ENCODE data around the gene EFCAB3. TPM values are rescaled to one million over a fixed set of nuclear protein-coding genes. Genes with fewer than 3 reads are reported as not detected.

EFCAB3 gene
- total RNA-seq, 1 donor from 2014 or later = not detected

GRCh38 chr17:62388856-62389255, 8.5 kb downstream of the EFCAB3 start:
- Mint-ChIP-seq H3K27me3 (ENCODE audit: insufficient read depth, low read depth) (peaks cover 2% of the 10 kb centered on the region), H3K4me3 (no peak overlapping the region), H3K36me3 (no peaks in the 10 kb centered on the region), H3K4me1 (no peaks in the 10 kb centered on the region), H3K9me3 (no peaks in the 10 kb centered on the region), H3K27ac (no peak overlapping the region)
- Histone ChIP-seq H3K4me3 (no peak overlapping the region), H3K27ac (no peak overlapping the region), H3F3A (ENCODE audit: low read depth) (no peaks in the 10 kb centered on the region), H4K20me1 (ENCODE audit: low read depth) (no peaks in the 10 kb centered on the region), H3K4me1 (no peaks in the 10 kb centered on the region), H3K36me3 (no peaks in the 10 kb centered on the region), H3K9me3 (ENCODE audit: low read depth) (no peaks in the 10 kb centered on the region), H3K4me2 (no peak overlapping the region), H2AFZ (replicated peaks) (no peak overlapping the region), H3K9ac (no peak overlapping the region), H3K27me3 (no peaks in the 10 kb centered on the region), H3K79me2 (ENCODE audit: low read depth) (no peaks in the 10 kb centered on the region)
- DNase-seq (ENCODE audit: low spot score) = no peak
- TF ChIP-seq EZH2phosphoT487 (IDR thresholded peaks at IDR 0.05) (no peak), CTCF (IDR thresholded peaks at IDR 0.05) (no peak), EZH2 (IDR thresholded peaks at IDR 0.05) (no peak)

GRCh38 chr17:62392908-62393307, 12.6 kb downstream of the EFCAB3 start:
- Mint-ChIP-seq H3K27me3 (ENCODE audit: insufficient read depth, low read depth) (no peaks in the 10 kb centered on the region), H3K4me3 (no peak overlapping the region), H3K9me3 (no peaks in the 10 kb centered on the region), H3K27ac (no peak overlapping the region), H3K4me1 (no peaks in the 10 kb centered on the region), H3K36me3 (no peaks in the 10 kb centered on the region)
- DNase-seq (ENCODE audit: low spot score) = no peak
- Histone ChIP-seq H3K79me2 (ENCODE audit: low read depth) (no peaks in the 10 kb centered on the region), H4K20me1 (ENCODE audit: low read depth) (no peaks in the 10 kb centered on the region), H2AFZ (replicated peaks) (no peak overlapping the region), H3F3A (ENCODE audit: low read depth) (no peaks in the 10 kb centered on the region), H3K27ac (no peak overlapping the region), H3K4me1 (no peaks in the 10 kb centered on the region), H3K36me3 (no peaks in the 10 kb centered on the region), H3K27me3 (no peaks in the 10 kb centered on the region), H3K4me3 (no peak overlapping the region), H3K4me2 (no peak overlapping the region), H3K9me3 (ENCODE audit: low read depth) (no peaks in the 10 kb centered on the region), H3K9ac (no peak overlapping the region)
- TF ChIP-seq EZH2 (IDR thresholded peaks at IDR 0.05) (no peak), EZH2phosphoT487 (IDR thresholded peaks at IDR 0.05) (no peak), CTCF (IDR thresholded peaks at IDR 0.05) (no peak)

- Mint-ChIP-seq H3K36me3 (no peaks in the 10 kb centered on the region), H3K4me3 (no peak overlapping the region), H3K9me3 (peaks cover 3% of the 10 kb centered on the region), H3K4me1 (no peaks in the 10 kb centered on the region), H3K27ac (no peak overlapping the region), H3K27me3 (ENCODE audit: insufficient read depth, low read depth) (peaks cover 3% of the 10 kb centered on the region)
- Histone ChIP-seq H3K4me1 (no peaks in the 10 kb centered on the region), H4K20me1 (ENCODE audit: low read depth) (no peaks in the 10 kb centered on the region), H3K79me2 (ENCODE audit: low read depth) (no peaks in the 10 kb centered on the region), H3K27me3 (no peaks in the 10 kb centered on the region), H3K4me3 (no peak overlapping the region), H2AFZ (replicated peaks) (no peak overlapping the region), H3K27ac (no peak overlapping the region), H3K9me3 (ENCODE audit: low read depth) (no peaks in the 10 kb centered on the region), H3F3A (ENCODE audit: low read depth) (no peaks in the 10 kb centered on the region), H3K4me2 (no peak overlapping the region), H3K9ac (no peak overlapping the region), H3K36me3 (no peaks in the 10 kb centered on the region)
- DNase-seq (ENCODE audit: low spot score) = no peak
- TF ChIP-seq CTCF (IDR thresholded peaks at IDR 0.05) (no peak), EZH2 (IDR thresholded peaks at IDR 0.05) (no peak), EZH2phosphoT487 (IDR thresholded peaks at IDR 0.05) (no peak)
Observed at GRCh38 chr17:62398891-62399290, 18.5 kb downstream of the EFCAB3 start.

Measured in neural progenitor cell (in vitro differentiated cells).